ENCODE results near the gene KRTAP5-7. TPM values are rescaled to one million over a fixed set of nuclear protein-coding genes. Genes with fewer than 3 reads are reported as not detected.
"Not testable (repeated sequence)": the region's sequence is repeated elsewhere in the genome, so short reads cannot be mapped to it uniquely, and the experiment has no call there.

Gene KRTAP5-7
- polyA plus RNA-seq, 1 donor from 2014 or later = 0.56 TPM

- no peak for TF ChIP-seq REST (IDR thresholded peaks at IDR 0.05; ENCODE audit: borderline replicate concordance)
- no peak for TF ChIP-seq EP300 (conservative IDR thresholded peaks at IDR 0.05; ENCODE audit: poor library complexity, severe bottlenecking)
- no peak for TF ChIP-seq RAD21 (conservative IDR thresholded peaks at IDR 0.05)
- TF ChIP-seq SMC3 (conservative IDR thresholded peaks at IDR 0.05; ENCODE audit: poor library complexity) = no peak
- H3K36me3 ChIP-seq (ENCODE audit: insufficient read depth, low read length) = no peaks in the 10 kb centered on the region
- H3K79me2 ChIP-seq (replicated peaks; ENCODE audit: insufficient read depth, low read length) = no peaks in the 10 kb centered on the region
- H3K27ac ChIP-seq (ENCODE audit: low read length) = no peak within 1 kb of the TSS
- no peak within 1 kb of the TSS for H2AFZ ChIP-seq (ENCODE audit: low read depth, low read length)
- H4K20me1 ChIP-seq (ENCODE audit: insufficient read depth) = no peaks in the 10 kb centered on the region
- H3K9ac ChIP-seq (ENCODE audit: low read length) = no peak within 1 kb of the TSS
- no peaks in the 10 kb centered on the region for H3K9me3 ChIP-seq (ENCODE audit: low read length)
- H3K4me3 ChIP-seq (ENCODE audit: low read length) = no peak within 1 kb of the TSS
- H3K9me2 ChIP-seq (ENCODE audit: insufficient read depth, low read length) = no peaks in the 10 kb centered on the region
- H3K27me3 ChIP-seq (ENCODE audit: insufficient read depth, low read depth, low read length) = no peaks in the 10 kb centered on the region
- no peak within 1 kb of the TSS for H3K4me2 ChIP-seq (ENCODE audit: low read length)
- no peaks in the 10 kb centered on the region for H3F3A ChIP-seq (ENCODE audit: insufficient read depth, low read length, poor library complexity, severe bottlenecking)
Measured at GRCh38 chr11:71565263-71565662, 38.2 kb downstream of the KRTAP5-7 start, which contains the start of gene KRTAP5-10. Gene KRTAP5-10, plus strand, starts transcription at chr11:71565563. Its CDS starts 25 bp downstream, at chr11:71565588.

- Histone ChIP-seq H3K9me2 (ENCODE audit: insufficient read depth, low read length) (no peaks in the 10 kb centered on the region), H3K27me3 (ENCODE audit: insufficient read depth, low read depth, low read length) (no peaks in the 10 kb centered on the region), H3K27ac (ENCODE audit: low read length) (no peak overlapping the region), H3F3A (ENCODE audit: insufficient read depth, low read length, poor library complexity, severe bottlenecking) (no peaks in the 10 kb centered on the region), H3K79me2 (replicated peaks; ENCODE audit: insufficient read depth, low read length) (no peaks in the 10 kb centered on the region), H3K4me2 (ENCODE audit: low read length) (no peak overlapping the region), H3K36me3 (ENCODE audit: insufficient read depth, low read length) (no peaks in the 10 kb centered on the region), H4K20me1 (ENCODE audit: insufficient read depth) (no peaks in the 10 kb centered on the region), H3K4me3 (ENCODE audit: low read length) (no peak overlapping the region), H3K9me3 (ENCODE audit: low read length) (no peaks in the 10 kb centered on the region), H2AFZ (ENCODE audit: low read depth, low read length) (no peak overlapping the region), H3K9ac (ENCODE audit: low read length) (no peak overlapping the region)
- no peak for TF ChIP-seq SMC3 (conservative IDR thresholded peaks at IDR 0.05; ENCODE audit: poor library complexity)
- TF ChIP-seq MXI1 (conservative IDR thresholded peaks at IDR 0.05; ENCODE audit: poor library complexity, severe bottlenecking) = no peak
- TF ChIP-seq TAF1 (IDR thresholded peaks at IDR 0.05; ENCODE audit: low read depth) = no peak
- TF ChIP-seq REST (IDR thresholded peaks at IDR 0.05; ENCODE audit: borderline replicate concordance) = no peak
- no peak for TF ChIP-seq CTCF (IDR thresholded peaks at IDR 0.05; ENCODE audit: poor library complexity, severe bottlenecking)
- TF ChIP-seq EP300 (conservative IDR thresholded peaks at IDR 0.05; ENCODE audit: poor library complexity, severe bottlenecking) = no peak
- TF ChIP-seq POLR2AphosphoS5 (IDR thresholded peaks at IDR 0.05) = no peak
- no peak for TF ChIP-seq RAD21 (conservative IDR thresholded peaks at IDR 0.05)
Measured at GRCh38 chr11:71566081-71566620, 39.1 kb downstream of the KRTAP5-7 start.

- H3K4me3 ChIP-seq (ENCODE audit: low read length); H3K9ac ChIP-seq (ENCODE audit: low read length); H4K20me1 ChIP-seq (ENCODE audit: insufficient read depth); H3K27me3 ChIP-seq (ENCODE audit: insufficient read depth, low read depth, low read length); H2AFZ ChIP-seq (ENCODE audit: low read depth, low read length); H3K27ac ChIP-seq (ENCODE audit: low read length); H3K9me2 ChIP-seq (ENCODE audit: insufficient read depth, low read length); H3K9me3 ChIP-seq (ENCODE audit: low read length); H3K36me3 ChIP-seq (ENCODE audit: insufficient read depth, low read length); H3F3A ChIP-seq (ENCODE audit: insufficient read depth, low read length, poor library complexity, severe bottlenecking); H3K4me2 ChIP-seq (ENCODE audit: low read length); H3K79me2 ChIP-seq (replicated peaks; ENCODE audit: insufficient read depth, low read length): not testable (repeated sequence)
Measured at GRCh38 chr11:71566626-71567599, 39.8 kb downstream of the KRTAP5-7 start.

GRCh38 chr11:71567633-71568032 lies 40.6 kb downstream of the KRTAP5-7 start:
- not testable (repeated sequence) for H3K27ac ChIP-seq (ENCODE audit: low read length); H3K9me2 ChIP-seq (ENCODE audit: insufficient read depth, low read length); H3K27me3 ChIP-seq (ENCODE audit: insufficient read depth, low read depth, low read length); H3K4me2 ChIP-seq (ENCODE audit: low read length); H3K9me3 ChIP-seq (ENCODE audit: low read length); H4K20me1 ChIP-seq (ENCODE audit: insufficient read depth); H3K79me2 ChIP-seq (replicated peaks; ENCODE audit: insufficient read depth, low read length); H3K4me3 ChIP-seq (ENCODE audit: low read length); H3F3A ChIP-seq (ENCODE audit: insufficient read depth, low read length, poor library complexity, severe bottlenecking); H3K9ac ChIP-seq (ENCODE audit: low read length); H3K36me3 ChIP-seq (ENCODE audit: insufficient read depth, low read length); H2AFZ ChIP-seq (ENCODE audit: low read depth, low read length)

Data from neural cell (in vitro differentiated cells).